Endothelial cell of umbilical vein (primary cell): Measurements from ENCODE around the gene PFKFB4. TPM values are rescaled to one million over a fixed set of nuclear protein-coding genes. Genes with fewer than 3 reads are reported as not detected.

Source experiments
- BruUV-seq: library from RNA; stranded (reverse); fragments of 400-500 nt; replicated peaks from 2 replicates; lab custom pipeline; 2021; lab: Mats Ljungman, UMichigan
- CTCF ChIA-PET: fragments of 300-600, 350-600 bp; sonication (Branson Sonifier 250); formaldehyde crosslinking; loops from one replicate; lab custom pipeline; 2021; ENCODE audit warnings: antibody characterized with exemption, inconsistent platforms; lab: Charles Lee
- POLR2A ChIA-PET: fragments of 300-600, 350-600 bp; sonication (Branson Sonifier 250); formaldehyde crosslinking; loops from one replicate; lab custom pipeline; 2021; ENCODE audit warnings: antibody characterized with exemption, inconsistent platforms; lab: Charles Lee
- DNase-seq: peaks from one replicate; pipeline ENCODE4 v3.0.0-alpha.2; 2011; ENCODE audit warnings: low read depth, low spot score
- FAIRE-seq: peaks from 2 replicates; lab custom pipeline; 2011; peaks lifted over from hg19 to GRCh38; lab: Jason Lieb, UNC
- H2AFZ ChIP-seq: 2 replicates; pipeline ENCODE4 v1.6.0; 2012; ENCODE audit warnings: low read depth, low read length, control low read depth, inconsistent platforms
- H3K27ac ChIP-seq: 2 replicates; pipeline ENCODE4 v1.5.1; 2011; ENCODE audit warnings: low read depth, mild to moderate bottlenecking, control low read depth, low read length, moderate library complexity; ENCODE audit not compliant: insufficient read depth
- H3K27me3 ChIP-seq, 2 experiments: 2 replicates each; pipeline versions ENCODE4 v1.6.0 to v1.6.1; 2011; ENCODE audit warnings: low read length in 2 of 2, mixed read lengths in 1 of 2; ENCODE audit not compliant: control insufficient read depth in 2 of 2, insufficient read depth in 2 of 2
- H3K36me3 ChIP-seq, 2 experiments: 2 replicates in 1 of 2; 3 replicates in 1 of 2; pipeline ENCODE4 v1.5.1; 2011; ENCODE audit warnings: low read length in 2 of 2, mild to moderate bottlenecking in 1 of 2, moderate library complexity in 1 of 2; ENCODE audit not compliant: control insufficient read depth in 2 of 2, insufficient read depth in 2 of 2; ENCODE audit errors: extremely low read depth in 1 of 2
- H3K4me1 ChIP-seq: 3 replicates; pipeline ENCODE4 v1.5.1; 2011; ENCODE audit warnings: mild to moderate bottlenecking, low read length; ENCODE audit not compliant: control insufficient read depth, insufficient read depth; ENCODE audit errors: extremely low read depth
- H3K4me2 ChIP-seq: 2 replicates; pipeline ENCODE4 v1.6.1; 2011; ENCODE audit warnings: low read length, control low read depth, mixed read lengths; ENCODE audit not compliant: insufficient read depth
- H3K4me3 ChIP-seq, 3 experiments: fragments of 200-600 bp in 1 of 3; sonication (generic), shearing (Covaris generic) in 1 of 3; replicated peaks in 1 of 3; 2 replicates each; pipeline ENCODE4 v1.5.1; 2011 to 2016; ENCODE audit warnings: control low read depth in 3 of 3, low read length in 3 of 3, mild to moderate bottlenecking in 2 of 3, inconsistent platforms in 1 of 3, low read depth in 1 of 3, moderate library complexity in 1 of 3; ENCODE audit not compliant: insufficient read depth in 1 of 3
- H3K79me2 ChIP-seq: 2 replicates; pipeline ENCODE4 v1.6.0; 2012; ENCODE audit warnings: low read length, inconsistent platforms; ENCODE audit not compliant: control insufficient read depth, insufficient read depth
- H3K9ac ChIP-seq: replicated peaks from 2 replicates; pipeline ENCODE3; 2011; ENCODE audit warnings: low read length, control low read depth; ENCODE audit not compliant: insufficient read depth; ENCODE audit errors: extremely low read depth
- H3K9me1 ChIP-seq: replicated peaks from 3 replicates; pipeline ENCODE4 v1.6.0; 2011; ENCODE audit warnings: mild to moderate bottlenecking, low read length; ENCODE audit not compliant: control insufficient read depth, insufficient read depth; ENCODE audit errors: extremely low read depth
- H3K9me3 ChIP-seq: replicated peaks from 2 replicates; pipeline ENCODE4 v1.5.1; 2012; ENCODE audit warnings: low read length, inconsistent platforms; ENCODE audit not compliant: control insufficient read depth, insufficient read depth
- H4K20me1 ChIP-seq: replicated peaks from 2 replicates; pipeline ENCODE3; 2011; ENCODE audit warnings: mild to moderate bottlenecking, low read length; ENCODE audit not compliant: control insufficient read depth, insufficient read depth; ENCODE audit errors: extremely low read depth
- CTCF ChIP-seq, 2 donors: IDR thresholded peaks; 1 replicate in 1 of 2; 2 replicates in 1 of 2; pipeline ENCODE4 v1.5.1; 2011; ENCODE audit warnings: low read length in 2 of 2, mild to moderate bottlenecking in 2 of 2, moderate library complexity in 2 of 2, control low read depth in 1 of 2, inconsistent platforms in 1 of 2, low read depth in 1 of 2; ENCODE audit not compliant: insufficient read depth in 1 of 2; ENCODE audit errors: extremely low read depth in 1 of 2
- EZH2 ChIP-seq: IDR thresholded peaks from 2 replicates; pipeline ENCODE4 v1.6.1; 2012; ENCODE audit warnings: borderline replicate concordance, low read depth, mild to moderate bottlenecking, moderate library complexity, low read length, inconsistent platforms; ENCODE audit not compliant: severe bottlenecking
- FOS ChIP-seq: IDR thresholded peaks from 2 replicates; pipeline ENCODE4 v1.6.1; 2011; ENCODE audit warnings: mild to moderate bottlenecking, low read length, moderate library complexity, borderline replicate concordance; ENCODE audit not compliant: insufficient read depth
- GATA2 ChIP-seq: IDR thresholded peaks from 2 replicates; pipeline ENCODE4 v1.7.0; 2011; ENCODE audit warnings: low read depth, mild to moderate bottlenecking, moderate library complexity, mixed read lengths, low read length; ENCODE audit not compliant: insufficient read length, insufficient read depth
- JUN ChIP-seq: IDR thresholded peaks from 2 replicates; pipeline ENCODE4 v1.6.1; 2011; ENCODE audit warnings: borderline replicate concordance, low read depth; ENCODE audit not compliant: insufficient read length, insufficient read depth
- MAX ChIP-seq: IDR thresholded peaks from 2 replicates; pipeline ENCODE4 v1.6.1; 2011; ENCODE audit not compliant: insufficient read depth, insufficient read length
- MYC ChIP-seq: IDR thresholded peaks from one replicate; pipeline ENCODE4 v1.6.1; 2011; ENCODE audit warnings: mild to moderate bottlenecking, low read depth, low read length
- POLR2A ChIP-seq: IDR thresholded peaks from 2 replicates; pipeline ENCODE4 v1.6.1; 2012; ENCODE audit warnings: low read depth, mild to moderate bottlenecking, control low read depth, low read length
- POLR2AphosphoS5 ChIP-seq: IDR thresholded peaks from 2 replicates; pipeline ENCODE4 v1.6.1; 2012; ENCODE audit warnings: low read depth, mild to moderate bottlenecking, control low read depth, low read length, moderate library complexity; ENCODE audit not compliant: insufficient read depth
- dilution Hi-C: fragments of 300-500 bp; cut with MboI; formaldehyde crosslinking; loops from one replicate; pipeline ENCODE4 v1.15.0; 2019; ENCODE audit warnings: low sequenced_read_pairs; ENCODE audit not compliant: extremely low pct_ligation_motif_present
- intact Hi-C: fragments of 100-400 bp; cut with micrococcal nuclease; formaldehyde crosslinking; loops from one replicate; pipeline ENCODE4 v1.10.0; 2022
- polyA plus RNA-seq, 4 experiments: library from polyadenylated mRNA; depleted of rRNA in 3 of 4; stranded (reverse) in 3 of 4; unstranded in 1 of 4; fragments of >200 nt; gene quantifications; 2 replicates each; pipeline versions ENCODE4 v1.2.1 to v1.2.3, GENCODE V29; 2011 to 2012; ENCODE audit warnings: missing spikeins in 1 of 4
- total RNA-seq: library from RNA; stranded (reverse); gene quantifications from 2 replicates; pipeline ENCODE4 v1.2.3, GENCODE V29; 2021

PFKFB4 gene
- total and polyA plus RNA-seq, 2 donors (not counting 3 experiments of a cell fraction or from before 2014, with no cell fraction given): 4.0 to 4.2 TPM

GRCh38 chr3:48555231-48555948 is 1.2 kb downstream of the PFKFB4 start:
- Histone ChIP-seq H3K9me3 (no peaks in the 10 kb centered on the region), H3K36me3 (no peaks in the 10 kb centered on the region), H3K4me1 (peaks cover 6% of the 10 kb centered on the region), H3K27me3 (no peaks in the 10 kb centered on the region), H2AFZ (no peak overlapping the region), H3K79me2 (no peaks in the 10 kb centered on the region), H3K9ac (no peak overlapping the region), H3K27ac (no peak overlapping the region), H4K20me1 (no peaks in the 10 kb centered on the region), H3K4me3 (no peak overlapping the region), H3K4me2 (no peak overlapping the region), H3K9me1 (no peaks in the 10 kb centered on the region)
- dilution Hi-C loops: no loop called here
- DNase-seq (no peak), FAIRE-seq (no peak)
- POLR2A ChIA-PET: no interaction called here
- BruUV-seq: no TSS peak
- CTCF ChIA-PET: interaction anchor here (1.0 to 6.8 kb wide), 3 partner anchors 9 to 155 kb away, joined by 3 to 38 read pairs (median 19); no protein-coding TSS in a partner anchor
- intact Hi-C loops: no loop called here
- no peak for TF ChIP-seq POLR2A
- no peak for TF ChIP-seq FOS
- no peak for TF ChIP-seq MYC
- TF ChIP-seq GATA2: no peak
- TF ChIP-seq POLR2AphosphoS5: no peak
- no peak for TF ChIP-seq JUN
- no peak for TF ChIP-seq CTCF (IDR thresholded peaks at IDR 0.05; ENCODE audit: extremely low read depth in 1 of 2, insufficient read depth in 1 of 2, low read depth in 1 of 2, low read length in 2 of 2)
- TF ChIP-seq MAX: no peak
- no peak for TF ChIP-seq EZH2
